ENCODE data around the gene SSH2. TPM values are rescaled to one million over a fixed set of nuclear protein-coding genes. Genes with fewer than 3 reads are reported as not detected.

Gene SSH2
- total and polyA plus RNA-seq, 2 donors (not counting 1 experiment from before 2014, with no cell fraction given), result 51.5 to 183 TPM

DNA sequence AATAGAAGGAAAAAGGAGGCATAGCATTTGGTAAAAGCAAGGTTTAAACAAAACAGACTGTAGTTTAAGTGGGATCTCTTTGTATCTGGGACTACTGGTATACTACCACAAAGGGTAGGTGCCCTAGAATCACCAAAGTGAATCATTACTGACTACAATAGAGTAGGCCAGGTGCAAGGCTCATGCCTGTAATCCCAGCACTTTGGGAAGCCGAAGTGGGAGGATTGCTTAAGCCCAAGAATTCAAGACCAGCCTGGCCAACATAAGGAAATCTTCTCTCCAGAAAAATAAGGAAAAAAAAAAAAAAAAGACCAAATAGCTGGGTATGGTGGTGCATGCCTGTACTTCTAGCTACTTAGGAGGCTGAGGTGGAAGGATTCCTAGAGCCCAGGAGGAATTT is 246.5 kb downstream of the SSH2 start:
- no peak for ATAC-seq (ENCODE audit: low read depth)
- DNase-seq, result no peak
- peaks cover 15 to 16% of the 10 kb centered on the region in 2 donors for H3K4me1 ChIP-seq (ENCODE audit: control insufficient read depth in 2 of 2, insufficient read depth in 2 of 2, low read length in 2 of 2)
- POLR2A ChIA-PET, result interaction anchor here (0.7 to 0.9 kb wide), 3 partner anchors 18 to 159 kb away, joined by 3 to 4 read pairs (median 3); no protein-coding TSS in a partner anchor
- peak overlapping the region; percentile 65 for H3K27ac Mint-ChIP-seq
- H3K4me1 Mint-ChIP-seq, result peaks cover 22% of the 10 kb centered on the region
- peaks cover 33% of the 10 kb centered on the region for H3K79me2 ChIP-seq (ENCODE audit: control insufficient read depth, insufficient read depth, low read length)
- WGBS (ENCODE audit: insufficient coverage), result no CpG with 5 or more reads among the region's 1 CpG
- intact Hi-C loops (cut with micrococcal nuclease), result no loop called here
- H3K9ac ChIP-seq (ENCODE audit: low read length), result no peak overlapping the region
- no peaks in the 10 kb centered on the region for H3K27me3 Mint-ChIP-seq
- TF ChIP-seq, protein P1, sequence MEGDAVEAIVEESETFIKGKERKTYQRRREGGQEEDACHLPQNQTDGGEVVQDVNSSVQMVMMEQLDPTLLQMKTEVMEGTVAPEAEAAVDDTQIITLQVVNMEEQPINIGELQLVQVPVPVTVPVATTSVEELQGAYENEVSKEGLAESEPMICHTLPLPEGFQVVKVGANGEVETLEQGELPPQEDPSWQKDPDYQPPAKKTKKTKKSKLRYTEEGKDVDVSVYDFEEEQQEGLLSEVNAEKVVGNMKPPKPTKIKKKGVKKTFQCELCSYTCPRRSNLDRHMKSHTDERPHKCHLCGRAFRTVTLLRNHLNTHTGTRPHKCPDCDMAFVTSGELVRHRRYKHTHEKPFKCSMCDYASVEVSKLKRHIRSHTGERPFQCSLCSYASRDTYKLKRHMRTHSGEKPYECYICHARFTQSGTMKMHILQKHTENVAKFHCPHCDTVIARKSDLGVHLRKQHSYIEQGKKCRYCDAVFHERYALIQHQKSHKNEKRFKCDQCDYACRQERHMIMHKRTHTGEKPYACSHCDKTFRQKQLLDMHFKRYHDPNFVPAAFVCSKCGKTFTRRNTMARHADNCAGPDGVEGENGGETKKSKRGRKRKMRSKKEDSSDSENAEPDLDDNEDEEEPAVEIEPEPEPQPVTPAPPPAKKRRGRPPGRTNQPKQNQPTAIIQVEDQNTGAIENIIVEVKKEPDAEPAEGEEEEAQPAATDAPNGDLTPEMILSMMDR (IDR thresholded peaks at IDR 0.05), result no peak
- TF ChIP-seq EZH2 (IDR thresholded peaks at IDR 0.05; ENCODE audit: borderline replicate concordance, insufficient read depth, low read depth, low read length, poor library complexity, severe bottlenecking), result no peak
- H3K4me3 Mint-ChIP-seq, result no peak overlapping the region
- no peaks in the 10 kb centered on the region for H4K20me1 ChIP-seq (ENCODE audit: control insufficient read depth, insufficient read depth, low read length, poor library complexity, severe bottlenecking)
- no peak overlapping the region for H3K4me3 ChIP-seq (ENCODE audit: control extremely low read depth in 1 of 5, extremely low read depth in 1 of 5, insufficient read depth in 1 of 5, low read depth in 2 of 5, low read length in 4 of 5)
- no peaks in the 10 kb centered on the region for H3K27me3 ChIP-seq (replicated peaks in 1 of 4; ENCODE audit: control extremely low read depth in 1 of 4, control insufficient read depth in 3 of 4, insufficient read depth in 4 of 4, low read length in 3 of 4)
- no peaks in the 10 kb centered on the region for H3K9me3 ChIP-seq (ENCODE audit: control extremely low read depth in 1 of 3, control insufficient read depth in 2 of 3, insufficient read depth in 1 of 3, low read length in 2 of 3)
- H2AFZ ChIP-seq (ENCODE audit: insufficient read depth, low read depth, low read length, poor library complexity, severe bottlenecking), result no peak overlapping the region
- CTCF ChIA-PET, result interaction anchor here (0.7 to 3.6 kb wide), 13 partner anchors 9 to 96 kb away, joined by 3 to 72 read pairs (median 7); no protein-coding TSS in a partner anchor
- no peak overlapping the region for H3K4me2 ChIP-seq (replicated peaks; ENCODE audit: low read depth, low read length, poor library complexity, severe bottlenecking)
- peak overlapping the region in 1 of 2 donors; percentile 58 for H3K27ac ChIP-seq (ENCODE audit: low read length in 2 of 2)
- peaks cover 6 to 40% of the 10 kb centered on the region in 2 experiments for H3K36me3 ChIP-seq (replicated peaks in 1 of 2; ENCODE audit: control extremely low read depth in 1 of 2, control insufficient read depth in 1 of 2, extremely low read depth in 1 of 2, insufficient read depth in 2 of 2, low read length in 1 of 2)
- no peaks in the 10 kb centered on the region for H3K9me3 Mint-ChIP-seq (ENCODE audit: insufficient read depth)

DNA sequence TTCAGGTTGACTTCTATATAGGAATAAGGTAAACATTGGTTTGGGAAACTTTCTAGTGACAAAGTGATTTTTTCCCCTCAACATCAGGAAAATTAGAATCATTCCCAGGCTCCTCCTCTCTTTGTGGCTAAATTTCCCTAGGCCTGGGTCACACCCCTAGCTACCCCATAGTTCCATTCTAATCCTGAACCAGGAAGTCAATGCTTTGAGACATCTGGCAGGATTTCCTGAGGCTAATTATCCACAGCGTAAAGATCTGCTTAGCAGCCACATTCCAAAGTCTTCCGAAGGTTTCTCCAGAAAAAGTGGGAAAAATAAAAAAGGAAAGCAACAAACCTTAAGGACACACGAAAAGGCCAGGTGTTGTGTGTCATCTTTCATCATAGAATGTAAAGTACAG is 247.0 kb downstream of the SSH2 start:
- H3K4me1 Mint-ChIP-seq, result peaks cover 22% of the 10 kb centered on the region
- H3K27me3 Mint-ChIP-seq, result no peaks in the 10 kb centered on the region
- ATAC-seq (ENCODE audit: low read depth), result no peak
- Histone ChIP-seq H3K4me1 (ENCODE audit: control insufficient read depth in 2 of 2, insufficient read depth in 2 of 2, low read length in 2 of 2) (peaks cover 15 to 16% of the 10 kb centered on the region in 2 donors), H3K79me2 (ENCODE audit: control insufficient read depth, insufficient read depth, low read length) (peaks cover 33% of the 10 kb centered on the region), H3K27ac (ENCODE audit: low read length in 2 of 2) (peak overlapping the region; percentile 26 to 58), H3K9ac (ENCODE audit: low read length) (no peak overlapping the region), H3K4me3 (ENCODE audit: control extremely low read depth in 1 of 5, extremely low read depth in 1 of 5, insufficient read depth in 1 of 5, low read depth in 2 of 5, low read length in 4 of 5) (no peak overlapping the region), H3K36me3 (replicated peaks in 1 of 2; ENCODE audit: control extremely low read depth in 1 of 2, control insufficient read depth in 1 of 2, extremely low read depth in 1 of 2, insufficient read depth in 2 of 2, low read length in 1 of 2) (peaks cover 5 to 41% of the 10 kb centered on the region in 2 experiments), H3K4me2 (replicated peaks; ENCODE audit: low read depth, low read length, poor library complexity, severe bottlenecking) (no peak overlapping the region), H2AFZ (ENCODE audit: insufficient read depth, low read depth, low read length, poor library complexity, severe bottlenecking) (no peak overlapping the region), H3K27me3 (replicated peaks in 1 of 4; ENCODE audit: control extremely low read depth in 1 of 4, control insufficient read depth in 3 of 4, insufficient read depth in 4 of 4, low read length in 3 of 4) (no peaks in the 10 kb centered on the region), H3K9me3 (ENCODE audit: control extremely low read depth in 1 of 3, control insufficient read depth in 2 of 3, insufficient read depth in 1 of 3, low read length in 2 of 3) (no peaks in the 10 kb centered on the region), H4K20me1 (ENCODE audit: control insufficient read depth, insufficient read depth, low read length, poor library complexity, severe bottlenecking) (no peaks in the 10 kb centered on the region)
- DNase-seq, result no peak
- H3K4me3 Mint-ChIP-seq, result no peak overlapping the region
- CTCF ChIA-PET, result interaction anchor here (0.7 to 3.6 kb wide), 24 partner anchors 10 to 248 kb away, joined by 3 to 72 read pairs (median 6); no protein-coding TSS in a partner anchor
- intact Hi-C loops (cut with micrococcal nuclease), result loop anchor here (1.0 kb wide), 2 partner anchors 78 to 96 kb away; no protein-coding TSS in a partner anchor
- WGBS (ENCODE audit: insufficient coverage), result 60% methylated on average over 1 of the region's 3 CpGs
- H3K9me3 Mint-ChIP-seq (ENCODE audit: insufficient read depth), result no peaks in the 10 kb centered on the region
- POLR2A ChIA-PET, result interaction anchor here (0.9 kb wide), 1 partner anchor 79 kb away, joined by 4 read pairs; no protein-coding TSS in a partner anchor
- peak overlapping the region; percentile 38 for H3K27ac Mint-ChIP-seq
- TF ChIP-seq EZH2 (IDR thresholded peaks at IDR 0.05; ENCODE audit: borderline replicate concordance, insufficient read depth, low read depth, low read length, poor library complexity, severe bottlenecking), result no peak
- TF ChIP-seq, protein P1 (IDR thresholded peaks at IDR 0.05), result no peak

All from B cell (primary cell).